ENCODE measurements around the gene NACC2. TPM values are rescaled to one million over a fixed set of nuclear protein-coding genes. Genes with fewer than 3 reads are reported as not detected.

NACC2 gene
- total and polyA plus RNA-seq, 4 donors, result 4.8 to 17.8 (median 8.8) TPM

DNA sequence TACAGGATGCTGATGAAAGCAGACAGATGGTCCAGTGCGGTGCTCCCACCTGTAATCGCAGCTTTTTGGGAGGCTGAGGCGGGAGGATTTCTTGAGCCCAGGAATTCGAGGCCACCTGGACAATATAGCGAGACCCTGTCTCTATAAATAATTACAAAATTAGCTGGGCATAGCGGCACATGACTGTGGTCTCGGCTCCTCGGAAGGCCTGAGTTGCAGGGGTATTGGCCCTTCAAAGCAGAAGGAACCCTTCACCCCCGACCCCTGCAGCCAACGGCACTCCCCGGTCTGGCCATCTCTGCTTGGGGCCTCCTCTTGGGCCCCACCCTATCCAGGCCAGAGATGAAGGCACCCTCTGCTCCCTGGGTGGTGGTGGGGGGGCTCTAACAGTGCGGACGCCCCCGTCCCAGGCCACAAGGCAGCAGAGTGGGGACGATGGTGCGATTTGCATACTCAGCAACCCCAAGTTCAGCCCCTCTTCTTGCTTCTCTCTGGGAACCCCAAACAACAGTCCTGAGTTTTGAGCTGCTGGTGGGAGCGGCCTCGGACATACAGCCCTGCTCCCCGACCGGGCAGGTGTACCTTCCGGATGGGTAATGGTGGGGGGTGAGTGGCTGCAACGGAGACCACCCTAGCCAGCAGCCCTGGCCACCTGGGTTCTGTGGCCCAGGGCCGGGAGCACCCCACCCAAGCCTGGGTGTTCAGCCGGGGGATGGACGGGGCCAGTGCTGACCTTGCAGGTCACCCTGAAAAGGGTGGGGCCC is 50.7 kb downstream of the NACC2 start:
- Histone ChIP-seq H3K9me3 (ENCODE audit: control insufficient read depth in 4 of 4, low read length in 3 of 4) (peaks cover 0 to 3% (median 0%) of the 10 kb centered on the region in 4 donors), H3K36me3 (ENCODE audit: control insufficient read depth in 4 of 4, insufficient read depth in 3 of 4, low read depth in 1 of 4, low read length in 3 of 4) (peaks cover 3 to 20% (median 7%) of the 10 kb centered on the region in 4 donors), H3K4me1 (ENCODE audit: control insufficient read depth in 4 of 4, insufficient read depth in 4 of 4, low read length in 3 of 4) (no peaks in the 10 kb centered on the region), H3K27ac (ENCODE audit: low read depth in 1 of 2, low read length in 2 of 2) (no peak overlapping the region), H3K9ac (ENCODE audit: low read depth in 1 of 2, low read length in 2 of 2) (no peak overlapping the region), H3K4me3 (ENCODE audit: low read depth in 1 of 3, low read length in 3 of 3) (no peak overlapping the region), H3K27me3 (ENCODE audit: control insufficient read depth in 4 of 4, insufficient read depth in 4 of 4, low read length in 3 of 4) (no peaks in the 10 kb centered on the region)
- WGBS, result 97% methylated on average over 25 of the region's 25 CpGs
- DNase-seq (ENCODE audit: low spot score), result no peak
- no peak for TF ChIP-seq RAD21 (IDR thresholded peaks at IDR 0.05)
- no peak for TF ChIP-seq SP1 (IDR thresholded peaks at IDR 0.05)
- TF ChIP-seq, protein P1, sequence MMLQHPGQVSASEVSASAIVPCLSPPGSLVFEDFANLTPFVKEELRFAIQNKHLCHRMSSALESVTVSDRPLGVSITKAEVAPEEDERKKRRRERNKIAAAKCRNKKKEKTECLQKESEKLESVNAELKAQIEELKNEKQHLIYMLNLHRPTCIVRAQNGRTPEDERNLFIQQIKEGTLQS (IDR thresholded peaks at IDR 0.05), result no peak
- no peak for TF ChIP-seq NR2F2 (IDR thresholded peaks at IDR 0.05)
- TF ChIP-seq, protein P2, sequence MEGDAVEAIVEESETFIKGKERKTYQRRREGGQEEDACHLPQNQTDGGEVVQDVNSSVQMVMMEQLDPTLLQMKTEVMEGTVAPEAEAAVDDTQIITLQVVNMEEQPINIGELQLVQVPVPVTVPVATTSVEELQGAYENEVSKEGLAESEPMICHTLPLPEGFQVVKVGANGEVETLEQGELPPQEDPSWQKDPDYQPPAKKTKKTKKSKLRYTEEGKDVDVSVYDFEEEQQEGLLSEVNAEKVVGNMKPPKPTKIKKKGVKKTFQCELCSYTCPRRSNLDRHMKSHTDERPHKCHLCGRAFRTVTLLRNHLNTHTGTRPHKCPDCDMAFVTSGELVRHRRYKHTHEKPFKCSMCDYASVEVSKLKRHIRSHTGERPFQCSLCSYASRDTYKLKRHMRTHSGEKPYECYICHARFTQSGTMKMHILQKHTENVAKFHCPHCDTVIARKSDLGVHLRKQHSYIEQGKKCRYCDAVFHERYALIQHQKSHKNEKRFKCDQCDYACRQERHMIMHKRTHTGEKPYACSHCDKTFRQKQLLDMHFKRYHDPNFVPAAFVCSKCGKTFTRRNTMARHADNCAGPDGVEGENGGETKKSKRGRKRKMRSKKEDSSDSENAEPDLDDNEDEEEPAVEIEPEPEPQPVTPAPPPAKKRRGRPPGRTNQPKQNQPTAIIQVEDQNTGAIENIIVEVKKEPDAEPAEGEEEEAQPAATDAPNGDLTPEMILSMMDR (IDR thresholded peaks at IDR 0.05; ENCODE audit: low read depth, low read length, missing input control), result no peak
- TF ChIP-seq FOXA2 (IDR thresholded peaks at IDR 0.05), result no peak
- TF ChIP-seq TAF1 (conservative IDR thresholded peaks at IDR 0.05), result no peak
- TF ChIP-seq RXRA (IDR thresholded peaks at IDR 0.05), result no peak
- no peak for TF ChIP-seq FOXA1 (IDR thresholded peaks at IDR 0.05)
- TF ChIP-seq, protein P3, sequence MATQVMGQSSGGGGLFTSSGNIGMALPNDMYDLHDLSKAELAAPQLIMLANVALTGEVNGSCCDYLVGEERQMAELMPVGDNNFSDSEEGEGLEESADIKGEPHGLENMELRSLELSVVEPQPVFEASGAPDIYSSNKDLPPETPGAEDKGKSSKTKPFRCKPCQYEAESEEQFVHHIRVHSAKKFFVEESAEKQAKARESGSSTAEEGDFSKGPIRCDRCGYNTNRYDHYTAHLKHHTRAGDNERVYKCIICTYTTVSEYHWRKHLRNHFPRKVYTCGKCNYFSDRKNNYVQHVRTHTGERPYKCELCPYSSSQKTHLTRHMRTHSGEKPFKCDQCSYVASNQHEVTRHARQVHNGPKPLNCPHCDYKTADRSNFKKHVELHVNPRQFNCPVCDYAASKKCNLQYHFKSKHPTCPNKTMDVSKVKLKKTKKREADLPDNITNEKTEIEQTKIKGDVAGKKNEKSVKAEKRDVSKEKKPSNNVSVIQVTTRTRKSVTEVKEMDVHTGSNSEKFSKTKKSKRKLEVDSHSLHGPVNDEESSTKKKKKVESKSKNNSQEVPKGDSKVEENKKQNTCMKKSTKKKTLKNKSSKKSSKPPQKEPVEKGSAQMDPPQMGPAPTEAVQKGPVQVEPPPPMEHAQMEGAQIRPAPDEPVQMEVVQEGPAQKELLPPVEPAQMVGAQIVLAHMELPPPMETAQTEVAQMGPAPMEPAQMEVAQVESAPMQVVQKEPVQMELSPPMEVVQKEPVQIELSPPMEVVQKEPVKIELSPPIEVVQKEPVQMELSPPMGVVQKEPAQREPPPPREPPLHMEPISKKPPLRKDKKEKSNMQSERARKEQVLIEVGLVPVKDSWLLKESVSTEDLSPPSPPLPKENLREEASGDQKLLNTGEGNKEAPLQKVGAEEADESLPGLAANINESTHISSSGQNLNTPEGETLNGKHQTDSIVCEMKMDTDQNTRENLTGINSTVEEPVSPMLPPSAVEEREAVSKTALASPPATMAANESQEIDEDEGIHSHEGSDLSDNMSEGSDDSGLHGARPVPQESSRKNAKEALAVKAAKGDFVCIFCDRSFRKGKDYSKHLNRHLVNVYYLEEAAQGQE (IDR thresholded peaks at IDR 0.05), result no peak
- TF ChIP-seq HNF4A (conservative IDR thresholded peaks at IDR 0.05), result no peak

DNA sequence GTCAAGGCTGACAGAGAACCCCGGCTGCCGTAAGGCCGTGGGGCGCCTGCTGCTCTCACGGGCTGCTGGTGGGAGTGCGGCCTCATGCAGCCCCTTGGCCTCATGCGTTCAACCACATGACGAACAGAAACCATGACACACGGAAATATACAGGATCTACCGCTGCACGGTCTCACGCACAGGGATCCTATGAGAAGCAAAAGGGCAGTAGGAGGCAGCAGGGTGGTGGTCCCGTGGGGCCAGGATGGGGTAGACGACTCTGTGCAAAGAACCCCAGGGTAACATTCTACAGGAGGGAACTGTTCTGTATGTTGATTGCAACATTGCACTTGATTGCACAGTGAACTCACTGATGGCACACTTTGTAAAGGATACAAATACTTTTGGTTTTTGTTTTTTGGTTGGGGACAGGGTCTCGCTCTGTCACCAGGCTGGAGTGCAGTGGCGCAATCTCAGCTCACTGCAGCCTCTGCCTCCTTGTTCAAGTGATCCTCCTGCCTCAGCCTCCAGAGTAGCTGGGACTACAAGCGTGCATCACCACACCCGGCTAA is 51.6 kb downstream of the NACC2 start:
- no peak for DNase-seq (ENCODE audit: low spot score)
- Histone ChIP-seq H3K4me1 (ENCODE audit: control insufficient read depth in 4 of 4, insufficient read depth in 4 of 4, low read length in 3 of 4) (no peaks in the 10 kb centered on the region), H3K27me3 (ENCODE audit: control insufficient read depth in 4 of 4, insufficient read depth in 4 of 4, low read length in 3 of 4) (no peaks in the 10 kb centered on the region), H3K9me3 (ENCODE audit: control insufficient read depth in 4 of 4, low read length in 3 of 4) (peaks cover 0 to 3% (median 0%) of the 10 kb centered on the region in 4 donors), H3K27ac (ENCODE audit: low read depth in 1 of 2, low read length in 2 of 2) (no peak overlapping the region), H3K4me3 (ENCODE audit: low read depth in 1 of 3, low read length in 3 of 3) (no peak overlapping the region), H3K9ac (ENCODE audit: low read depth in 1 of 2, low read length in 2 of 2) (no peak overlapping the region), H3K36me3 (ENCODE audit: control insufficient read depth in 4 of 4, insufficient read depth in 3 of 4, low read depth in 1 of 4, low read length in 3 of 4) (peaks cover 3 to 18% (median 8%) of the 10 kb centered on the region in 4 donors)
- 94% methylated on average over 18 of the region's 18 CpGs for WGBS
- TF ChIP-seq FOXA2 (IDR thresholded peaks at IDR 0.05) (no peak), FOXA1 (IDR thresholded peaks at IDR 0.05) (no peak), RAD21 (IDR thresholded peaks at IDR 0.05) (no peak), HNF4A (conservative IDR thresholded peaks at IDR 0.05) (no peak), SP1 (IDR thresholded peaks at IDR 0.05) (no peak), GABPA (IDR thresholded peaks at IDR 0.05 in 1 of 2, conservative IDR thresholded peaks at IDR 0.05 in 1 of 2) (no peak), EGR1 (IDR thresholded peaks at IDR 0.05; ENCODE audit: low read depth in 2 of 2) (no peak), MAX (IDR thresholded peaks at IDR 0.05) (no peak), RXRA (IDR thresholded peaks at IDR 0.05) (no peak), HNF4G (IDR thresholded peaks at IDR 0.05) (no peak), NR2F2 (IDR thresholded peaks at IDR 0.05) (no peak), TAF1 (conservative IDR thresholded peaks at IDR 0.05) (no peak), ZBTB33 (IDR thresholded peaks at IDR 0.05) (no peak)
- TF ChIP-seq, protein P3 (IDR thresholded peaks at IDR 0.05), result no peak
- TF ChIP-seq, protein P1 (IDR thresholded peaks at IDR 0.05), result no peak

Measured in liver (tissue), 9 donors.